Activated CD4-positive, alpha-beta T cell treated with anti-CD3 and anti-CD28 coated beads for 48 hours (primary cell): Measurements from ENCODE around the gene UBE2C.

Source experiments
- DNase-seq: peaks from one replicate; pipeline ENCODE4 v3.0.0-alpha.2; 2020

The UBE2C gene

DNA sequence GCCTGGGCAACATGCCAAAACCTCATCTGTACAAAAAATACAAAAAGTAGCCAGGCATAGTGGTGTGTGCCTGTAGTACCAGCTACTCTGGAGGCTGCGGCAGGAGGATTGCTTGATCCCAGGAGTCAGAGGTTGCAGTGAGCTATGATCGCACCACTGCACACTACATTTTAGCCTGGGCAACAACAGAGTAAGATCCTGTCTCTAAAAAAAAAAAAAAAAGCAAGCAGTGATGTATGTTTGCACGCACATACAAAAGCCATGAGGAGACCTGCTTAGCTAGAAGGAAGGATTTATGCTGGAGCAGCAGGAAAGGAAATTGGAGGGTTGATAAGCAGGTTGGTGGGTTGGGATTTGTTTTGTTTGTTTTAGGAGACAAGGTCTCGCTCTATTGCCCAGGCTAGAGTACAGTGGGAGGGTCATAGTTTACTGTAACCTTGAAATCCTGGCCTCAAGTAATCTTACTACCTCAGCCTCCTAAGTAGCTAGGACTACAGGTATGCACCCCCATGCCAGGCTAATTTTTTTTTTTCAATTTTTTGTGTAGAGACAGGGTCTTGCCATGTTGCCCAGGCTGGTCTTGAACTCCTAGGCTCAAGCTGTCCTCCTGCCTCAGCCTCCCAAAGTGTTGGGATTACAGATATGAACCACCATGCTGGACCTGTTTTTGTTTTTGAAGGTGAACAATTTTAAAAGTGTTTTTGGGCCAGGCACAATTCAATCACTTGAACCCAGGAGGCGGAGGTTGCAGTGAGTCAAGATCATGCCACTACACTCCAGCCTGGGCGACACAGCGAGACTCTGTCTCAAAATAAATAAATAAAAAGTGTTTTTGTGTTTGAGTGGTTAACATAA lies 49.0 kb downstream of the UBE2C start:
- DNase-seq = no peak

DNA sequence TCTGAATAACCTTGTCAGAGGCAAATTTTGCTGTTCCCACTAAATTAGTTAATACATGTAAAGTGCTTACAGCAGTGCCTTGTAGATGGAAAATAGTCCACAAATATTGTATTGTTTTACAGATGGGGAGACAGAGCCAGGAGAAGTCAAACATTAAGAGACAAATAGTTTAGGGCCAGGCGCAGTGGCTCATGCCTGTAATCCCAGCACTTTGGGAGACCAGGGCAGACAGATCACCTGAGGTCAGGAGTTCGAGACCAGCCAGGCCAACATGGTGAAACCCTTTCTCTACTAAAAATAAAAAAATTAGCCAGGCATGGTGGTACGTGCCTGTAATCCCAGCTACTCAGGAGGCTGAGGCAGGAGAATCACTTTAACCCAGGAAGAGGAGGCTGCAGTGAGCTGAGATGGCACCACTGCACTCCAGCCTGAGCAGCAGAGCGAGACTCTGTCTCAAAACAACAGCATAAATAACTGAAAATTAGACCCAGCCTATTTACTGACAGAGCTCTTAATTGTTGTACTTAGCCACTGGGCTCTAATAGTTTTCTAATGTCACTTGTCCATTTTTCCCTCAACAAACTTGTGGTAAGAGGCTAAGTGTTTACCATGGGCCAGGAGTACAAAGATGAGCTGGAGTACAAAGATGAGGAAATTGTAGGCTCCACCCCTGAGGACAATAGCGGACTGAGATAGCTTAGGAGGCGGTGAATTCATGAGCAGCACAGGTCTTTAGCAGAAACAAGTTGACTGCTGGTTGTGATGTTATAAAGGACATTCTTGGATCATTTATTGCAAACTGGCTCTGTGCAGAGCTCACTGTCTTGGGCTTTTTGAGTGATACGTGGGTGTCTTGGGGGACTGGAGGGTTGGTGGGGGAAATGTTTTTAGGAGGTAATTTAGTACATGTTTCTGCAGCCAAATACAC lies 51.4 kb downstream of the UBE2C start:
- no peak for DNase-seq

DNA sequence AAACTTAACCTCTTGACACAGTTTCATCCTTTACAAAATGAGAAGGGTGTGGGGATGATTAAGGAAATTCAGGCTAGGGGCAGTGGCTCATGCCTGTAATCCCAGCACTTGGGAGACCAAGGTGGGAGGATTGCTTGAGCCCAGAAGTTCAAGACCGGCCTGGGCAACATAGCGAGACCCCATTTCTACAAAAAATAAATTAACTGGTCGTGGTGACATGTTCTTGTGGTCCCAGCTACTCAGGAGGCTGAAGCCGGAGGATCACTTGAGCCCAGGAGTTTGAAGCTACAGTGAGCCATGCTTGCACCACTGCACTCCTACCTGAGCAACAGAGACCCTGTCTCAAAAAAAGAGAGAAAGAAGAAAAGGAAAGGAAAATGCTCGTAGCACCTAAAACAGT lies 54.0 kb downstream of the UBE2C start:
- no peak for DNase-seq
